ENCODE measurements around the gene PODN.

PODN gene

GRCh38 chr1:53074313-53075154 lies 12.5 kb downstream of the PODN start:
- in situ Hi-C loops (cut with MboI; ENCODE audit: low sequenced_read_pairs), result no loop called here

- in situ Hi-C loops (cut with MboI; ENCODE audit: low sequenced_read_pairs), result no loop called here
Measured at GRCh38 chr1:53075206-53075605, 13.2 kb downstream of the PODN start.

GRCh38 chr1:53075761-53076163 lies 13.7 kb downstream of the PODN start:
- in situ Hi-C loops (cut with MboI; ENCODE audit: low sequenced_read_pairs), result no loop called here

- in situ Hi-C loops (cut with MboI; ENCODE audit: low sequenced_read_pairs), result no loop called here
Measured at GRCh38 chr1:53076165-53076564, 14.2 kb downstream of the PODN start.

- in situ Hi-C loops (cut with MboI; ENCODE audit: low sequenced_read_pairs), result no loop called here
Measured at GRCh38 chr1:53076721-53077598, 14.9 kb downstream of the PODN start.

GRCh38 chr1:53077599-53077965 lies 15.6 kb downstream of the PODN start:
- in situ Hi-C loops (cut with MboI; ENCODE audit: low sequenced_read_pairs), result no loop called here

GRCh38 chr1:53078333-53079101 lies 16.5 kb downstream of the PODN start:
- in situ Hi-C loops (cut with MboI; ENCODE audit: low sequenced_read_pairs), result no loop called here

GRCh38 chr1:53079251-53079650 lies 17.2 kb downstream of the PODN start:
- in situ Hi-C loops (cut with MboI; ENCODE audit: low sequenced_read_pairs), result no loop called here

- in situ Hi-C loops (cut with MboI; ENCODE audit: low sequenced_read_pairs), result no loop called here
Measured at GRCh38 chr1:53080041-53080440, 18.0 kb downstream of the PODN start.

GRCh38 chr1:53080769-53081168 lies 18.8 kb downstream of the PODN start:
- in situ Hi-C loops (cut with MboI; ENCODE audit: low sequenced_read_pairs), result no loop called here

GRCh38 chr1:53081384-53082066 lies 19.5 kb downstream of the PODN start:
- in situ Hi-C loops (cut with MboI; ENCODE audit: low sequenced_read_pairs), result no loop called here

GRCh38 chr1:53082826-53083455 lies 20.9 kb downstream of the PODN start:
- in situ Hi-C loops (cut with MboI; ENCODE audit: low sequenced_read_pairs), result no loop called here

GRCh38 chr1:53083636-53084588 lies 21.9 kb downstream of the PODN start:
- in situ Hi-C loops (cut with MboI; ENCODE audit: low sequenced_read_pairs), result no loop called here

GRCh38 chr1:53084589-53084971 lies 22.6 kb downstream of the PODN start:
- in situ Hi-C loops (cut with MboI; ENCODE audit: low sequenced_read_pairs), result no loop called here

- in situ Hi-C loops (cut with MboI; ENCODE audit: low sequenced_read_pairs), result no loop called here
Measured at GRCh38 chr1:53085405-53085804, 23.4 kb downstream of the PODN start.

- in situ Hi-C loops (cut with MboI; ENCODE audit: low sequenced_read_pairs), result no loop called here
Measured at GRCh38 chr1:53086491-53087070, 24.6 kb downstream of the PODN start.

GRCh38 chr1:53087332-53088285 lies 25.6 kb downstream of the PODN start:
- in situ Hi-C loops (cut with MboI; ENCODE audit: low sequenced_read_pairs), result no loop called here
